Left cardiac atrium (tissue), 4 donors: ENCODE results near the gene TSC22D2. TPM values are rescaled to one million over a fixed set of nuclear protein-coding genes. Genes with fewer than 3 reads are reported as not detected.

Experiments used
- ATAC-seq, 2 donors: fragments of 200-7000 bp; cut with Tn5 transposase; one replicate each; pipeline ENCODE4 v1.9.1; 2020; ENCODE audit warnings: mild to moderate bottlenecking in 2 of 2, moderate library complexity in 2 of 2
- DNase-seq: peaks from one replicate; pipeline ENCODE4 v3.0.0-alpha.2; 2020
- intact Hi-C, 2 donors: fragments of 100-400 bp; cut with DNase I; formaldehyde crosslinking; loops; one replicate each; pipeline versions ENCODE4 v1.14.1 to v1.15.1; 2022 to 2023
- total RNA-seq, 2 donors: library from RNA; stranded (reverse); fragmentation: NEBNext Ultra II Directional; extraction: Animal tissue kit (Norgen Biotek cat#: 25700); gene quantifications; one replicate each; pipeline ENCODE4 v1.2.1, GENCODE V29; 2021
- donor health status: DM: no; HTN: yes; CAD: no.
- donor health status: DM: no; HTN: yes; CAD: no; lungs with severe emphysema.
- donor health status: DM: yes; HTN: yes; CAD: no.
- donor health status: Dilated cardiomyopathy.

Gene TSC22D2
- total RNA-seq, 2 donors from 2014 or later = 24.0 to 34.9 TPM

GRCh38 chr3:150429767-150430671 is 21.9 kb downstream of the TSC22D2 start:
- ATAC-seq (no peak), DNase-seq (no peak)
- intact Hi-C loops = no loop called here

GRCh38 chr3:150433347-150433746 is 25.2 kb downstream of the TSC22D2 start:
- intact Hi-C loops = no loop called here
- no peak for ATAC-seq

GRCh38 chr3:150434234-150434633 is 26.1 kb downstream of the TSC22D2 start:
- DNase-seq (no peak), ATAC-seq (no peak)
- intact Hi-C loops = no loop called here

More at GRCh38 chr3:150433347-150433746, 25.2 kb downstream of the TSC22D2 start:
- no peak for DNase-seq

GRCh38 chr3:150436161-150436560 is 28.1 kb downstream of the TSC22D2 start:
- ATAC-seq = no peak
- intact Hi-C loops = no loop called here
- DNase-seq = no peak

- ATAC-seq (no peak), DNase-seq (no peak)
Observed at GRCh38 chr3:150439657-150440056, 31.6 kb downstream of the TSC22D2 start.

GRCh38 chr3:150443331-150443741 is 35.2 kb downstream of the TSC22D2 start:
- intact Hi-C loops = no loop called here
- DNase-seq = no peak
- no peak for ATAC-seq

More at GRCh38 chr3:150439657-150440056, 31.6 kb downstream of the TSC22D2 start:
- intact Hi-C loops = no loop called here

- intact Hi-C loops = no loop called here
- DNase-seq = no peak
- no peak for ATAC-seq
Observed at GRCh38 chr3:150444371-150444770, 36.3 kb downstream of the TSC22D2 start.

- intact Hi-C loops = no loop called here
Observed at GRCh38 chr3:150446470-150446977, 38.4 kb downstream of the TSC22D2 start.

GRCh38 chr3:150447084-150447483 is 39.0 kb downstream of the TSC22D2 start:
- intact Hi-C loops = no loop called here
- no peak for ATAC-seq

More at GRCh38 chr3:150446470-150446977, 38.4 kb downstream of the TSC22D2 start:
- ATAC-seq (no peak), DNase-seq (no peak)

GRCh38 chr3:150447631-150448465 is 39.8 kb downstream of the TSC22D2 start:
- DNase-seq (no peak), ATAC-seq (peak in 1 of 2 donors; percentile 19)
- intact Hi-C loops = no loop called here

More at GRCh38 chr3:150447084-150447483, 39.0 kb downstream of the TSC22D2 start:
- DNase-seq = no peak

- ATAC-seq (peak in 1 of 2 donors; percentile 32), DNase-seq (no peak)
- intact Hi-C loops = no loop called here
Observed at GRCh38 chr3:150449169-150449721, 41.1 kb downstream of the TSC22D2 start.

- no peak for DNase-seq
- intact Hi-C loops = no loop called here
- ATAC-seq = peak in 1 of 2 donors; percentile 13
Observed at GRCh38 chr3:150450916-150451315, 42.8 kb downstream of the TSC22D2 start.

- intact Hi-C loops = no loop called here
- peak; percentile 53 to 66 for ATAC-seq
- no peak for DNase-seq
Observed at GRCh38 chr3:150451329-150452048, 43.4 kb downstream of the TSC22D2 start.

- ATAC-seq = no peak
- intact Hi-C loops = no loop called here
Observed at GRCh38 chr3:150453353-150453752, 45.3 kb downstream of the TSC22D2 start.

GRCh38 chr3:150454085-150454484 is 46.0 kb downstream of the TSC22D2 start:
- intact Hi-C loops = no loop called here
- DNase-seq (no peak), ATAC-seq (no peak)

More at GRCh38 chr3:150453353-150453752, 45.3 kb downstream of the TSC22D2 start:
- DNase-seq = no peak

GRCh38 chr3:150454622-150455021 is 46.5 kb downstream of the TSC22D2 start:
- intact Hi-C loops = no loop called here
- no peak for ATAC-seq

GRCh38 chr3:150455341-150455740 is 47.2 kb downstream of the TSC22D2 start:
- DNase-seq = no peak
- intact Hi-C loops = no loop called here
- ATAC-seq = no peak

More at GRCh38 chr3:150454622-150455021, 46.5 kb downstream of the TSC22D2 start:
- no peak for DNase-seq

- intact Hi-C loops = no loop called here
- ATAC-seq (no peak), DNase-seq (no peak)
Observed at GRCh38 chr3:150458001-150458400, 49.9 kb downstream of the TSC22D2 start.

GRCh38 chr3:150460484-150460883 is 52.4 kb downstream of the TSC22D2 start:
- intact Hi-C loops = no loop called here
- DNase-seq = no peak

More at GRCh38 chr3:150460484-150460883, 52.4 kb downstream of the TSC22D2 start:
- no peak for ATAC-seq
